Measurements from ENCODE around the gene FILIP1L.

GRCh38 chr3:99879275-99879674 lies 235.0 kb downstream of the FILIP1L start:
- TF ChIP-seq CTCF (IDR thresholded peaks at IDR 0.05): no peak
- no peak for TF ChIP-seq POLR2A (IDR thresholded peaks at IDR 0.05)

Measured in thyroid gland (tissue), 4 donors.